HG03097 (cell line): ENCODE measurements around the gene PMP22.

Source experiments
- ATAC-seq: cut with Tn5 transposase; IDR thresholded peaks from one replicate; pipeline ENCODE4 v1.9.1; 2021; ENCODE audit not compliant: unreplicated experiment, low FRiP score

Gene PMP22

DNA sequence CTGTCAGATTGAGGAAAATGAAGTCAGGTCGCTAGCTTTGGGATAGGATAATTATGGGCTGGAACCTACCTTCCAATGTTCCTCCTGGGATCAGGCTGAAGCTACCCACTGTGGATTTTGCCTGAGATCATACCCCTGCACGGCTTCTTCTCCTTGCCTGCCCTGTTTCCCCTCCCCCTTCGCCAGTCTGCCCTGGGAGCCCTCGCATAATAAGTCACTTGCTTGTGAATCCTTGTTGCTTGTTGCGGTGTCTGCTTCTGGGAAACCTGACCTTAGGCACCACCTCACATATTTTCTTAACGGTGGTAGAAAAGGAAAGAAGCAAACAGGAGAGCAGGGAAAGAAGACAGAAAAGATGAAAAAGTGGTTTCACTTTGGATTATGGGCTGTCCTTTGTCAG is 13.3 kb upstream of the PMP22 start:
- ATAC-seq, result no peak

GRCh38 chr17:15274017-15274416 is 8.9 kb upstream of the PMP22 start:
- no peak for ATAC-seq

- ATAC-seq, result no peak
These were observed 8.1 kb upstream of the PMP22 start for GRCh38 chr17:15273141-15273793.

GRCh38 chr17:15271741-15272140 is 6.6 kb upstream of the PMP22 start:
- no peak for ATAC-seq

GRCh38 chr17:15270628-15271381 is 5.7 kb upstream of the PMP22 start:
- ATAC-seq, result no peak

GRCh38 chr17:15269780-15270089 is 4.6 kb upstream of the PMP22 start:
- no peak for ATAC-seq

- ATAC-seq, result no peak
These were observed 4.1 kb upstream of the PMP22 start for GRCh38 chr17:15269087-15269779.

- ATAC-seq, result no peak
These were observed 3.3 kb upstream of the PMP22 start for GRCh38 chr17:15268461-15268860.

DNA sequence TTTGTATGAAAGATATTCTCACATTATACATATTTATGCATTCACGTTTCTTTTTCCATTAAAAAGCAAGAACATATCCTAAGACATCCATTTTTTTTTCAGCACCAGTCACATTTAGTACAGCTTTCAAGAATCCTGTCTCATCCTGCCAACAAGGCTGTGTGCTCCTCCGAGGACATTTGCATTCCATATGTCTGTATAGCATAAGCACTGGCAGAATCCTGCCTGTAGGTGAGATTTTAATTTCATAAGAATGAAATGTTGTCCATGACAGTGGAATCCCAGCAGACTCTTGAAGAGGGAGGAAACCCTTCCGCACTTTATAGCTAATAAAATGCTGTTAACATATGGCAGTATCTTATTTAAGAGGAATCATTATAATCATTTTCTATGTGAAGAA is 2.9 kb upstream of the PMP22 start:
- no peak for ATAC-seq

DNA sequence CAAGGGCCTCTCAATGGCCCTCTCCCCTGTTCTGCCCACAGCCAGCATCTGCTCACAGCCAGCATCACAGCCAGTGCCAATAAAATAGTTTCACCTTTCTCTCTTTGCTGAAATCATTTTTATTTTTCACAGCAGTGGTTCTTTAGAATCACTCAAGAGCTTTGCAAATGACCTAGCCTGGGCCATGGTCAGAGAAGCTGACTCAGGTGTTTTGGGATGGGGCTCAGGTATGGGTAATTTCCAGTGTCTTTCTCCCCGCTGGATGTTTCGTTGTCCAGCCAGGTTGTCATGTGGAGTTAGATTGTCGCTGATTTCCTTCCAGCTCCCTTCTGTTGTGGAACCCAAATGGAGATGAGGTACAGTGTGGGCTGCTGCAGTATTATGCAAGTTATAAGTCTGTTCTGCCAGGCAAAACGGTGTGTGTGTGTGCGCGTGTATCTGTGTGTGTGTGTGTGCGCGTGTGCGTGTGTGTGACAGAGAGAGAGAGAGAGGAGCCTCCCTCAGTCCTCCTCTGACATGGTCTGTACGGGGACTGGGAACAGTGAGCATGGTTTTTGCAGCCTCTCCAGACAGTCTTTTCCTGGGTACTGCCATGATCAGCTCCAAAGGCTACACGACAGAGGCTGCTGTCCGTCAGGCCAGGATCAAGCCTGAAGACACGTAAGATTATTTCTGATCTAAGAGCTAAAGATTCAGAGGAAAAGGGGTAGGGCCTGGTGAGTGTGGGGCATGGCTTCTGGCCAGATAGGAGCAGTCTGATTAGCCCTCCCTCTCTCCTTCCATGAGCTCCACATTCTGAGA is 1.4 kb upstream of the PMP22 start:
- no peak for ATAC-seq

- ATAC-seq, result no peak
These were observed 584 bp downstream of the PMP22 start for GRCh38 chr17:15264542-15264941.

- no peak for ATAC-seq
These were observed 1.4 kb downstream of the PMP22 start for GRCh38 chr17:15263680-15264079.

GRCh38 chr17:15263206-15263579 is 1.9 kb downstream of the PMP22 start:
- ATAC-seq, result no peak

DNA sequence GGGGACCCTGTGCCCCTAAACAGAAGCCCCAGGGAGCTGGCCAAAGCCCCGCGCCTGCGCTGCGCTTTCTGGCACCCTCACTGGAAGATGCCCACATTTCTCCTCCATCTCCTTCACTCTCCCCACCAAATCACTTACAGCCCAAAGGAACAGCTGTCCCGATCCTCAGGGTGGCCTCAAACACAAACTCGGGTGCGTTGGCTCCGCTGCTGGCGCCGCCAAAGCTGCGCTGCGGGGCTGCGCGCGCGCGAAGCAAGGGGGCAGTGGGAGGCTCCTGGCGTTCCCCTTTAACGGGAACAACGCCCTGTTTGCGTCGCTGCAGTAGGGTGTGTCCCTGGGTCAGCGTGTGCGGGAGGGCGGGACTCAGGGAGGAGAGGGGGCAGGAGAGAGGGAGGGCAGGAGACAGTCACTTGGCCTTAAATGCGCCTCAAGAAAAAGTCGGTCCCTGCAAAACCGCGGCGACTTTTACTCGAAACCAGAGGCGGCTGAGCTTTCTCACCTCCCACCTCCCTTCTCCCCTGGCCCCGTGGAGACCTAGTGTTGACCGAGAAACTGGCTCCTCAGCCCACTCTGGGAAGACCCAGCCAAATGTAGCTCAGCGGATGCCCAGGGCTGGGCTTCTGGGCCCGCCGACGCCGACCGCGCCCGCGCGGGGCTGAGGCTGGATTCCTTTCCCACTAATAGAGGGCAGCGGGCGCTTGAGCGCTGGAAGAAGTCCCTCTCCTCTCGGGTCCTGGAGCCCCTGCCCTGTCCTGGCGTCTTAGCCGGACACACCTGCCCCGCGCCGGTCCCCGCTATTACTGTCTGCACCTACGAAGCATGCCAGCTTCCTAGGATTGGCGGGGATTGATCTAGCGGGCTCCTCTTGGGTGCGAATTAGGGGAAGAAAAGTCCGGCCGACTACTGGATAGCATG is 2.6 kb downstream of the PMP22 start:
- ATAC-seq, result no peak

DNA sequence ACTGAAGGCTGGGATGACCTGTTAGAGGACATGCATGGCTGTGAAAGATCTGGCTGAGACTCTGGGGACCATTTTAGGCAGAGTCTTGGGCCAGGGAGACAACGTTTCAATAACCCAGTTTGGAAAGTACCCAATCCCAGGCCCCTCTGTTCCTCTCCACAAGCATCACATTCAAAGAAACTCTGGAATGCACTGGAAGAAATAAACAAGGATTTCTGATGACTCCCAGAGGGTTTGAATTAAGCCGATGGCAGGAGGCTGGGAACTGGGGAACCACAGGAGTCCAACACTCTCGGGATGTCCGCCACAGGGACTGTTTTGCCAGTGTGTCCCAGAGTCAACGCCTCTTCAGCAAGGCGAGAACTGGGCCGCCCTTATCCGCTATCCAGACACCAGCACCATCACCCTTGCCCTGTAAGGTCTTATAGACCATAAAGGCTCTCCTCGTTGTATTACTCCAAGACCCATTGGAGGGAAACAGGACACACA is 3.3 kb downstream of the PMP22 start:
- no peak for ATAC-seq

DNA sequence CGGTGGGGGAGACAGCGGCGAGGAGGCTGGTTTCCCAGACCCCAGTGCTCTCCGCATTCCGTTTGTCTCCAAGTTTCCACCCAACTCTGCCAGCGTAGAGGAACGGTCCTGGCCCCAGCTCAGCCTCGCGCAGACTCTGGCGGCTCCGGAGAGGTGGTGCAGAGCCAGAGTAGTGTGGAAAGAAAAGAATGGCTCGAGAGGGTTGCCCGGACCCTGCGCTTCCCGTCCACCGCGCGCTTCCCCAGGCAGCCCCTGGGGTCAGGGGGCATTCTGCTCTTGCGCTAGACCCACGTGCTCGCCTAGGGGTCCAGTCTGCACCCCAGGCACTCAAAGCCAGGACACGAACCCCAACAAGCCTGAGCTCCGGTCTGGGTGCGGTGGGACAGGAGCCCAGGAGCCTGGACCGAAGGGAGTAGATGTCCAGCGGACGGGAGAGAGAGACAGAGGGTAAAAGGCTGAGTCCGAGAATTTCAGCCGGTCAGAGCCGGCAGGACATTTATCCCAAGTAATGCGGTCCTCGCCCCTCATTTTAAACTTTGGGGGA is 3.8 kb downstream of the PMP22 start:
- ATAC-seq, result no peak

DNA sequence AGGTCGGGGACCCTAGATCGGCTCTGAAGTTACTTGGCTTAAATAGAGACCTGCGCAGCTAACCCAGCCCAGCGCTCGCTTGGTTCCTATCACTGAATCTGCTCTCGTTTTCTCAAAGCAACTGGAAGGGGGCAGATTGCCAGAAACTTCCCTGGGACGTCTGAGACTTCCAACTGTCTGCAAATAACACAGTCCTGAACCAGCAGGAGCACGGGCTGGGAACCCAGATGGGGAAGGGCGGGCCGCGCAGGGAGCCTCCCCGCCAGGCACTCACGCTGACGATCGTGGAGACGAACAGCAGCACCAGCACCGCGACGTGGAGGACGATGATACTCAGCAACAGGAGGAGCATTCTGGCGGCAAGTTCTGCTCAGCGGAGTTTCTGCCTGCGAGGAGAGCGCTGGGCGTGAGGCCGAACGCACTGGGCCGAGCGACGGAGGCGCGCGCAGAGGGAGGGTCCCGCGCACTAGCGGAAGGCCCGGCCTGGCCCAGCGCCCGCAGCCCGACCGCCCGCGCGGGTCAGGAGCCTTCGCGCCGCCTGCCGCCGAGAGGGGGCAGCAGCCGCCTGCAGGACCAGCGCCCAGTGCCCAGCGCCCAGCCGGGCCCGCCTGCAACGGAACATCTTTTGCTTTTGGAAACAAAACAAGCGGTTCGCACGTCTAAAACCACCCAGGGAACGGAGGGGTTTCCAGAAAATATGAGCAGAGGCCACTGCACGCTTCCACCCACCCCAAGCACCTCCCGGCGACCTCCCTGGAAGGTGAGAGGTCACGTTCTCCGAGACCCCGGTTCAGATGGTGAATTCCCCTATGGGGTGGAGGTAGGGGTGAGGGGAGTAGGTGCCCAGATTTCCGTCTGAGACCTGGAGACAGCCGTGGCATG is 4.5 kb downstream of the PMP22 start:
- ATAC-seq, result no peak

- ATAC-seq, result no peak
These were observed 7.2 kb downstream of the PMP22 start for GRCh38 chr17:15257796-15258512.
